GM18502 (cell line): Measurements from ENCODE around the gene STOML1.

Experiments
- ATAC-seq: cut with Tn5 transposase; IDR thresholded peaks from one replicate; pipeline ENCODE4 v1.9.1; 2021; ENCODE audit warnings: mild to moderate bottlenecking; ENCODE audit not compliant: unreplicated experiment, poor library complexity

Gene STOML1

DNA sequence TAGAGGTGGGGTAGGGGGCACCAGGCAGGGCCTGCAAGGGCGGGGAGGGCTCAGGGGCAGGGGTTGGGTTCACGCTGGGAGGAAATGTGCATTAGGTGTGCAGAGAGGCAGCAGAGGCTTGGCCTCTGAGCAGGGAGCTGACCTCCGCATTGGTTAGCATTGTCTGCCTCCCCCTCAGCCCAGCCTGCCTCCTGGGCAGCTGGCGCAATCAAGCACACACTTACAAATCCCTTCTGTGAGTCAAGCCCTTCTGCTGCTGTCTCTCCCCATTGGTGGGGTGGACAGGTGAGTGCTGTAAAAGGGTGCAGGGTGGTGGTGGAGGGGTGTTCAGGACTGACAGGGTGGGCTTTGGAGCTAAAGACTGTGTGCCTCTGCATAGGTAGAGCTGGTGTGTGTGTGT, 56.5 kb downstream of the STOML1 start:
- no peak for ATAC-seq

DNA sequence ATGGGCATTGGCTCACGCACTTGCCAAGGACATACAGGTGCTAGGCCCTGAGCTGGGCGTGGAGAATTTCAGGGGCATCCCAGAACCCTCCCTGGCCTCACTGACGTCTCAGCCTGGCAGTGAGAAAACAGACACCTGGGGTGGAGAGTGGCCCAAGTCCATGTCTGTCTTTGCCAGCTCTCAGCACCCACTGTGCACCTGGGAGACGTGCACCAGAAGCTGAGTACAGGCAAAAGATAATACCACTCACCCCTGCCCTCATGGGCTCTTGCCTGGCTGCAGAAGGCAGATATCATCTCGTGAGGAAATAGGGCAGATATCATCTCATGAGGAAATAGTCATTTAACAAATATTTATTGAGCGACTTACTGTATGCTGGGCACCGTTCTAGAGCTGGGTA, 57.8 kb downstream of the STOML1 start:
- no peak for ATAC-seq

- no peak for ATAC-seq
Measured at GRCh38 chr15:73932381-73933191, 59.5 kb downstream of the STOML1 start.

DNA sequence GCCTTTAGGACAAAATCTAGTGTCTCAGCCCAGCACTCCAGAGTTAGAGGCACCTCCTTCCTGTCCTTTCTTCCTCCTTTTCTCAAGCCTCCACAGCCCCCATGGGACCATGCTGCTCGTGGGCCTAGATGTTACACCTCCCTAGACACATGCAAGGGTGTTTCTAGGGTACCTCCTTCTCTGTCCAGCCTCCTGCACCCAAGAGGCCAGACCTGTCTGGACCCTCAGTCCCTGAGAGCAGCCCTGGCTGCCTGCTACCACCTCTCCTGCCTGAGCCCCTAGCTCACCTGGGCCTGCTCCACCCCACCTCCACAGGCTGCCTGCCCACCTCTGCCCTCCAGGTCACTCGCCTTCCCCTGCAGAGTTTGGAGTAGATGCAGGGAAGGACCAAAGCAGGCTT, 60.7 kb downstream of the STOML1 start:
- no peak for ATAC-seq

DNA sequence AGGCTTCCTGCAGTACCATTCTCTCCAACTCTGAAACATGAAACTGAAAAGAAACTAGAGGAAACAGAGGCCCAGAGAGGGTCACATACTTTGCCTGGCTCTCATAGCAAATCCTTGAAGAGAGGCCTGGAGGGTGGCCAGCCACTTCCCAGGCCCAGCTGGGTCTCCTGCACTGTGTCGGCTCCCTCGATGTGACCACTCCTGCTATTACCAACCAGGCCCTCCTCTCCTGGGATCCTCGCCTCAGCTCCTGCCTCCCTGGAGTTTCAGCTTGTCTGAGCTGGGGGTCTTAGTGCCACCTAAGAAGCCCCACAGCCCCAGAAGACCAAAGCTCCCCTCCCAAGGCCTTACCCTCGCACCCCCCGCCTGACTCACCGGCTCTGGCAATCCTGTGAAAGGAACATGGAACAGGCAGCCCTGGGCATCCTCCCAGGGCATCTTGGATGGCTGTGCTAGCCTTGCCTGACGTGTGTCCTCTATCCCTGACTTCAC, 61.3 kb downstream of the STOML1 start:
- no peak for ATAC-seq

DNA sequence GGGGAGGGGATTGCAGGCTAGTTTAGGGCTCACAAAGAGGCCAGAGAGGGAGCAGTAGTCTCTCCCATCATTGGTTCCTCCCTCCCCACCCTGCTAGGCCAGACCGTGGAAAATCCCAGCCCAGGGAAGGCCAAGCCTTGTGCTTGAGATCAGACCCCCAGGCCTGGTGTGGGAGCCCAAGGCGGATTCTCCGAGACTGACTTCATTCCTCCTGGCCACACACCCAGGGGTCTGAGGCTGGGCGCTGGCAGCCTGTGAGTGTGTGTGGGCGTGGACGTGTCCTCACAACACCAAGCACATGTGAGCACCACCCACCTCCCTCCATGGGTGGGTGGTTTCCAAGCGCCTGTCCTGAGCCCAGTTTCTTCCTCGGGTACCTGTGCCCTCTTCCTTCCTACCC, 61.7 kb downstream of the STOML1 start:
- ATAC-seq: no peak

DNA sequence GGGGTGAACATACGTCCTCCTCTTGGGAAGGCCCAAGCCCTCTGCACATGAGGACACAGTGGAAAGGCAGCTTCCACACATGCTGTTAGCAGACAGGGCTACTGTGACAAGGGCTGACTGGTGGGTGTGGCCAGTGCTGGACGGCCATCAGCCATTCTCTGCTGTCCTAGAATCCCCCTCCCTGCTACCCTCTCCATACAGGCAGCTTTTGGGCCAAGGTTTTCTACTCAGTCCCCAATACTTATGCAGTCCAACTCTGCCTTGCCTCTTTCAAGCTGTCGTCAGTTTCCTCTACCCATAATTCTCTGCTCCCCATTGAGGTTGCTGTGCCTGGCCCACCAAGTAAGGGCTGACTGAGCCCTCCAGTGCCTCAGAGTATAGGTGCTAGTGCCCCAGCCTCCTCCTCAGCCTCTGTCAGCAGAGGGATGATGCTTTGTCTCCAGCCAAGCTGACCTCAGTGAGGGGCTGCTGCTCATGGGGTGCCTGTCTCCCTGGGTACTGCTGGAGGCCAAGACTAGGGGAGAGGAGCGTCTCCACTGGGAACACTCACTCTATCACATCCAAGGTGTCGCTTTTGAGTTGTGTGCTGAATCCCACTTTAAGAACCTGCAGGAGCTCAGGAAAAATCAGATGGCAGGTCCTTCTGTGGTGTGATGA, 63.0 kb downstream of the STOML1 start:
- ATAC-seq: no peak
